Measurements from ENCODE around the gene SH3YL1.

Gene SH3YL1

DNA sequence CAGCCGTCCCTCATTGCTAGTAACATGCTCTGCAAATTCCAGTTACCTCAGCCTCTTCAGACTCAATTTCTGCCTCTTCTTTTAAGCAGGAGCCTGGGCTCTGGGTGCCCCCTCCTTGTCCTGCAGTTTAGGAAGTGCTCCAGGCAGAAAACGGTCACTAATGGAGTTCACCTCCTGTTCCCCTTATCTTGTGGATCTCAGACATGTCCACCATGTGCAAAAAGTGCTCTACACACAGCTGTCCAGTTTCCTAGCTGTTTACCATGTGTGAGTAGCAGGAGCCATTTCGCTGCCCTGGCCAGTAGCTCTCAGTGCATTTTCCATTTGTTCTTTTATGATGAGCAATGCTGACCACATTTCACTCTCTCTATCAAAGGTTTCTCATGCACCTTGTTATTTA lies 4.9 kb downstream of the SH3YL1 start:
- TF ChIP-seq, protein P1, sequence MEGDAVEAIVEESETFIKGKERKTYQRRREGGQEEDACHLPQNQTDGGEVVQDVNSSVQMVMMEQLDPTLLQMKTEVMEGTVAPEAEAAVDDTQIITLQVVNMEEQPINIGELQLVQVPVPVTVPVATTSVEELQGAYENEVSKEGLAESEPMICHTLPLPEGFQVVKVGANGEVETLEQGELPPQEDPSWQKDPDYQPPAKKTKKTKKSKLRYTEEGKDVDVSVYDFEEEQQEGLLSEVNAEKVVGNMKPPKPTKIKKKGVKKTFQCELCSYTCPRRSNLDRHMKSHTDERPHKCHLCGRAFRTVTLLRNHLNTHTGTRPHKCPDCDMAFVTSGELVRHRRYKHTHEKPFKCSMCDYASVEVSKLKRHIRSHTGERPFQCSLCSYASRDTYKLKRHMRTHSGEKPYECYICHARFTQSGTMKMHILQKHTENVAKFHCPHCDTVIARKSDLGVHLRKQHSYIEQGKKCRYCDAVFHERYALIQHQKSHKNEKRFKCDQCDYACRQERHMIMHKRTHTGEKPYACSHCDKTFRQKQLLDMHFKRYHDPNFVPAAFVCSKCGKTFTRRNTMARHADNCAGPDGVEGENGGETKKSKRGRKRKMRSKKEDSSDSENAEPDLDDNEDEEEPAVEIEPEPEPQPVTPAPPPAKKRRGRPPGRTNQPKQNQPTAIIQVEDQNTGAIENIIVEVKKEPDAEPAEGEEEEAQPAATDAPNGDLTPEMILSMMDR (IDR thresholded peaks at IDR 0.05; ENCODE audit: insufficient read depth, low read depth, low read length, missing control alignments) = no peak
- no peak overlapping the region for H3K4me3 ChIP-seq (ENCODE audit: low read length)
- no peak for DNase-seq (ENCODE audit: low read depth)

DNA sequence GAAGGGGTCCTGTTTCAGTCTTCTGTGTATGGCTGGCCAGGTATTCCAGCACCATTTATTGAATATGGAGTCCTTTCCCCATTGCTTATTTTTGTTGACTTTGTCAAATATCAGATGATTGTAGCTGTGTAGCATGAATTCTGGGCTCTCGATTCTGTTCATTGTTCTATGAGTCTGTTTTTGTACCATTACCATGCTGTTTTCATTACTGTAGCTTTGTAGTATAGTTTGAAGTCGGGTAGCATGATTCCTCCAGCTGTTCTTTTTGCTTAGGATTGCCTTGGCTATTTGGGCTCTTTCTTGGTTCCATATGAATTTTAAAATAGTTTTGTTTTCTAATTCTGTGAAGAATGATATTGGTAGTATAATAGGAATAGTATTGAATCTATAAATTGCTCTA lies 6.0 kb downstream of the SH3YL1 start:
- TF ChIP-seq, protein P1 (IDR thresholded peaks at IDR 0.05; ENCODE audit: insufficient read depth, low read depth, low read length, missing control alignments) = no peak

DNA sequence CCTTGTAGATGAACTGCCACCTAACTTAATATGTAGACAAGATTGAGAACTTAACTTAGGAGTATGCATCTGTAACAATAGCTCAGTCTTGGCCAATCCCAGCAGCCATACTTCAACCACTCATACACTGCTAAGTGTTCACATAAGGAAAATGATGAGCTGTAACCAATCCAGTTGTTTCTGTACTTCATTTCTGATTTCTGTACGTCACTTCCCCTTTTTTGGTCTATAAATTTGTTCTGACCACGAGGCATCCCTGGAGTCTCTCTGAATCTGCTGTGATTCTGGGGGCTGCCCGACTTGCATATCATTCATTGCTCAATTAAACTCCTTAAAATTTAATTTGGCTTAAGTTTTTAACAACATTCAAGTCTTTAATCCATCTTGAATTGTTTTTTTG lies 6.4 kb downstream of the SH3YL1 start:
- no peak for DNase-seq (ENCODE audit: low read depth)
- no peak overlapping the region for H3K4me3 ChIP-seq (ENCODE audit: low read length)
- TF ChIP-seq, protein P1 (IDR thresholded peaks at IDR 0.05; ENCODE audit: insufficient read depth, low read depth, low read length, missing control alignments) = no peak

More for the DNA sequence above, 6.0 kb downstream of the SH3YL1 start:
- no peak for DNase-seq (ENCODE audit: low read depth)
- no peak overlapping the region for H3K4me3 ChIP-seq (ENCODE audit: low read length)

DNA sequence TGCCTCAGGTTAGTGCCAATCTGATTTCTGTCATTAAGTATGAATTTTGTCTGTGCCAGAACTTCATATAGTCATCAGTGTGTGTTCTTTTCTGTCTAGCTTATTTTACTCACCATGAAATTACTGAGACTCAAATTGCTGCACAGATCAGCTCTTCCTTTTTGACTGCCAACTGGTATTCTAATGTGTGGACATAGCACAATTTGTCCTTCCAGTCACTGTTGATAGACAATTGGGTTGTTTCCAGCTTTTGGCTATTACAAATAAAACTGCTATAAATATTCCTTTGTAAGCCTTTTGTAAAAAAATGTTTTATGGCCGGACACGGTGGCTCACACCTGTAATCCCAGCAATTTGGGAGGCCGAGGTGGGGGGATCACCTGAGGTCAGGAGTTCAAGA lies 7.7 kb downstream of the SH3YL1 start:
- TF ChIP-seq, protein P1 (IDR thresholded peaks at IDR 0.05; ENCODE audit: insufficient read depth, low read depth, low read length, missing control alignments) = no peak
- no peak for DNase-seq (ENCODE audit: low read depth)
- H3K4me3 ChIP-seq (ENCODE audit: low read length) = no peak overlapping the region

DNA sequence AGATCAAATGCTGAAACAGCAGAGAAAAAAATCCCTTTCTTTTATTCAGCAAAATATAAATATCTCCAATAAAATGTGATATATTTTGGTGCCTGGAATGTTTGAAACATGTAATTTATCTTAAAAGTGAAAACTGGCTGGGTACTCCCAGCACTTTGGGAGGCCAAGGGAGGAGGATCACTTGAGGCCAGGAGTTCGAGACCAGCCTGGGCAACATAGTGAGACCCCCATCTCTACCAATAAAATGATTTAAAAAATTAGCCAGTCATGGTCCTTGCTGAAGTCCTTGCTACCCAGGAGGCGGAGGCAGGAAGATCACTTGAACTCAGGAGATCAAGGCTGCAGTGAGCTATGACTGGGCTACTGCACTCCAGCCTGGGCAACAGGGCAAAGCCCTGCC lies 8.6 kb downstream of the SH3YL1 start:
- DNase-seq (ENCODE audit: low read depth) = no peak
- no peak overlapping the region for H3K4me3 ChIP-seq (ENCODE audit: low read length)
- TF ChIP-seq, protein P1 (IDR thresholded peaks at IDR 0.05; ENCODE audit: insufficient read depth, low read depth, low read length, missing control alignments) = no peak

DNA sequence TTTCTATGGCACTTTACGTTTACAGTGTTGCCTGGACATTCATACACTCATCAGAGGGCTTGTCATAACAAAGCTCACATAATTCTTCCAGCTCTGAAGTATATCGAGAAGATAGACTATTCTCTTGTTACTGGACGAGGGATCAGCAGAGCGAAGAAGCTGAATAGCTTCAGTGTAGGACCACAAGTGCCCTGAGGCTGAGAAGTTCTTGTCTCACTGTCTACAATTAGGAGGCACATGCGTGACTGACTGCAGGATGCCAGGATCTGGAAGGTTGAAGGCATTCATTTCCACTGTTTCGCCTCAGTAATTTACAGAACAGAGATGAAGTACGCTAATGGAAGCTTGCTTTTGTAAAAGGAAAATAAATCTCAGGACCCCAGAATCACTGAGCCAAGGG lies 9.6 kb downstream of the SH3YL1 start:
- H3K4me3 ChIP-seq (ENCODE audit: low read length) = no peak overlapping the region
- TF ChIP-seq, protein P1 (IDR thresholded peaks at IDR 0.05; ENCODE audit: insufficient read depth, low read depth, low read length, missing control alignments) = no peak
- DNase-seq (ENCODE audit: low read depth) = peak; percentile 45

DNA sequence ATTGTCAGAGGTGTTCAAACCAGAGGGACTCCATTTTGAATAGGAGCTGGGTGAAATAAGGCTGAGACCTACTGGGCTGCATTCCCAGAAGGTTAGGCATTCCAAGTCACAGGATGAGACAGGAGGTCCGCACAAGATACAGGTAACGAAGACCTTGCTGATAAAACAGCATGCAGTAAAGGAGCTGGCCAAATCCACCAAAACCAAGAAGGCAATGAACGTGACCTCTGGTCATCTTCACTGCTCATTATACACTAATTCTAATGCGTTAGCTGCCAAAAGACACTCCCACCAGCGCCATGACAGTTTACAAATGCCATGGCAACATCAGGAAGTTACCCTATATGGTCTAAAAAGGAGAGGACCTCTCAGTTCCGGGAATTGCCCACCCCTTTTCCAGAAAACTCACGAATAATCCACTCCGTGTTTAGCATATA lies 10.6 kb downstream of the SH3YL1 start:
- TF ChIP-seq, protein P1 (IDR thresholded peaks at IDR 0.05; ENCODE audit: insufficient read depth, low read depth, low read length, missing control alignments) = no peak
- no peak overlapping the region for H3K4me3 ChIP-seq (ENCODE audit: low read length)
- DNase-seq (ENCODE audit: low read depth) = no peak

All from epithelial cell of esophagus (primary cell).